ENCODE data around the gene MTUS2.

Gene MTUS2

GRCh38 chr13:29081697-29082440 is 261.7 kb downstream of the MTUS2 start:
- H3K4me3 ChIP-seq (ENCODE audit: low read length): no peak overlapping the region
- no peaks in the 10 kb centered on the region for H3K27me3 ChIP-seq (ENCODE audit: insufficient read depth, low read length)
- H2AFZ ChIP-seq (ENCODE audit: low read depth, low read length): no peak overlapping the region

GRCh38 chr13:29099781-29100406 is 279.8 kb downstream of the MTUS2 start:
- Histone ChIP-seq H3K9me3 (ENCODE audit: low read length) (no peaks in the 10 kb centered on the region), H3K4me1 (ENCODE audit: insufficient read depth, low read length) (no peaks in the 10 kb centered on the region), H3K36me3 (ENCODE audit: insufficient read depth, low read length) (no peaks in the 10 kb centered on the region), H3K27me3 (ENCODE audit: insufficient read depth, low read length) (no peaks in the 10 kb centered on the region), H2AFZ (ENCODE audit: low read depth, low read length) (no peak overlapping the region), H3K4me3 (ENCODE audit: low read length) (no peak overlapping the region)

More at GRCh38 chr13:29081697-29082440, 261.7 kb downstream of the MTUS2 start:
- no peaks in the 10 kb centered on the region for H3K9me3 ChIP-seq (ENCODE audit: low read length)
- H3K4me1 ChIP-seq (ENCODE audit: insufficient read depth, low read length): no peaks in the 10 kb centered on the region
- H3K36me3 ChIP-seq (ENCODE audit: insufficient read depth, low read length): no peaks in the 10 kb centered on the region

GRCh38 chr13:29100758-29101157 is 280.6 kb downstream of the MTUS2 start:
- H3K9me3 ChIP-seq (ENCODE audit: low read length): no peaks in the 10 kb centered on the region
- H3K4me1 ChIP-seq (ENCODE audit: insufficient read depth, low read length): no peaks in the 10 kb centered on the region
- H3K4me3 ChIP-seq (ENCODE audit: low read length): no peak overlapping the region
- H2AFZ ChIP-seq (ENCODE audit: low read depth, low read length): no peak overlapping the region
- H3K36me3 ChIP-seq (ENCODE audit: insufficient read depth, low read length): no peaks in the 10 kb centered on the region
- no peaks in the 10 kb centered on the region for H3K27me3 ChIP-seq (ENCODE audit: insufficient read depth, low read length)

GRCh38 chr13:29101409-29101808 is 281.3 kb downstream of the MTUS2 start:
- no peaks in the 10 kb centered on the region for H3K9me3 ChIP-seq (ENCODE audit: low read length)
- H3K4me3 ChIP-seq (ENCODE audit: low read length): no peak overlapping the region
- no peaks in the 10 kb centered on the region for H3K4me1 ChIP-seq (ENCODE audit: insufficient read depth, low read length)
- H3K27me3 ChIP-seq (ENCODE audit: insufficient read depth, low read length): no peaks in the 10 kb centered on the region
- no peaks in the 10 kb centered on the region for H3K36me3 ChIP-seq (ENCODE audit: insufficient read depth, low read length)
- H2AFZ ChIP-seq (ENCODE audit: low read depth, low read length): no peak overlapping the region

- H3K36me3 ChIP-seq (ENCODE audit: insufficient read depth, low read length): no peaks in the 10 kb centered on the region
- no peaks in the 10 kb centered on the region for H3K9me3 ChIP-seq (ENCODE audit: low read length)
- no peak overlapping the region for H3K4me3 ChIP-seq (ENCODE audit: low read length)
- H2AFZ ChIP-seq (ENCODE audit: low read depth, low read length): no peak overlapping the region
- no peaks in the 10 kb centered on the region for H3K4me1 ChIP-seq (ENCODE audit: insufficient read depth, low read length)
- H3K27me3 ChIP-seq (ENCODE audit: insufficient read depth, low read length): no peaks in the 10 kb centered on the region
These were observed 281.8 kb downstream of the MTUS2 start for GRCh38 chr13:29101905-29102304.

GRCh38 chr13:29103065-29103800 is 283.1 kb downstream of the MTUS2 start:
- no peaks in the 10 kb centered on the region for H3K4me1 ChIP-seq (ENCODE audit: insufficient read depth, low read length)
- no peaks in the 10 kb centered on the region for H3K9me3 ChIP-seq (ENCODE audit: low read length)
- H3K36me3 ChIP-seq (ENCODE audit: insufficient read depth, low read length): no peaks in the 10 kb centered on the region

GRCh38 chr13:29104461-29104860 is 284.3 kb downstream of the MTUS2 start:
- no peaks in the 10 kb centered on the region for H3K27me3 ChIP-seq (ENCODE audit: insufficient read depth, low read length)
- no peak overlapping the region for H3K4me3 ChIP-seq (ENCODE audit: low read length)
- no peaks in the 10 kb centered on the region for H3K4me1 ChIP-seq (ENCODE audit: insufficient read depth, low read length)
- H2AFZ ChIP-seq (ENCODE audit: low read depth, low read length): no peak overlapping the region
- H3K36me3 ChIP-seq (ENCODE audit: insufficient read depth, low read length): no peaks in the 10 kb centered on the region
- no peaks in the 10 kb centered on the region for H3K9me3 ChIP-seq (ENCODE audit: low read length)

More at GRCh38 chr13:29103065-29103800, 283.1 kb downstream of the MTUS2 start:
- Histone ChIP-seq H2AFZ (ENCODE audit: low read depth, low read length) (no peak overlapping the region), H3K4me3 (ENCODE audit: low read length) (no peak overlapping the region), H3K27me3 (ENCODE audit: insufficient read depth, low read length) (no peaks in the 10 kb centered on the region)

GRCh38 chr13:29105779-29106178 is 285.6 kb downstream of the MTUS2 start:
- H2AFZ ChIP-seq (ENCODE audit: low read depth, low read length): no peak overlapping the region
- H3K9me3 ChIP-seq (ENCODE audit: low read length): no peaks in the 10 kb centered on the region
- no peaks in the 10 kb centered on the region for H3K4me1 ChIP-seq (ENCODE audit: insufficient read depth, low read length)
- no peaks in the 10 kb centered on the region for H3K36me3 ChIP-seq (ENCODE audit: insufficient read depth, low read length)
- no peaks in the 10 kb centered on the region for H3K27me3 ChIP-seq (ENCODE audit: insufficient read depth, low read length)
- no peak overlapping the region for H3K4me3 ChIP-seq (ENCODE audit: low read length)

GRCh38 chr13:29106651-29107050 is 286.5 kb downstream of the MTUS2 start:
- Histone ChIP-seq H3K4me1 (ENCODE audit: insufficient read depth, low read length) (no peaks in the 10 kb centered on the region), H2AFZ (ENCODE audit: low read depth, low read length) (no peak overlapping the region), H3K36me3 (ENCODE audit: insufficient read depth, low read length) (no peaks in the 10 kb centered on the region), H3K27me3 (ENCODE audit: insufficient read depth, low read length) (no peaks in the 10 kb centered on the region), H3K4me3 (ENCODE audit: low read length) (no peak overlapping the region), H3K9me3 (ENCODE audit: low read length) (no peaks in the 10 kb centered on the region)

- Histone ChIP-seq H2AFZ (ENCODE audit: low read depth, low read length) (no peak overlapping the region), H3K9me3 (ENCODE audit: low read length) (no peaks in the 10 kb centered on the region), H3K27me3 (ENCODE audit: insufficient read depth, low read length) (no peaks in the 10 kb centered on the region), H3K36me3 (ENCODE audit: insufficient read depth, low read length) (no peaks in the 10 kb centered on the region), H3K4me3 (ENCODE audit: low read length) (no peak overlapping the region), H3K4me1 (ENCODE audit: insufficient read depth, low read length) (no peaks in the 10 kb centered on the region)
These were observed 288.1 kb downstream of the MTUS2 start for GRCh38 chr13:29108068-29108786.

- Histone ChIP-seq H3K36me3 (ENCODE audit: insufficient read depth, low read length) (no peaks in the 10 kb centered on the region), H3K4me1 (ENCODE audit: insufficient read depth, low read length) (no peaks in the 10 kb centered on the region), H3K27me3 (ENCODE audit: insufficient read depth, low read length) (no peaks in the 10 kb centered on the region), H3K9me3 (ENCODE audit: low read length) (no peaks in the 10 kb centered on the region), H3K4me3 (ENCODE audit: low read length) (no peak overlapping the region), H2AFZ (ENCODE audit: low read depth, low read length) (no peak overlapping the region)
These were observed 289.8 kb downstream of the MTUS2 start for GRCh38 chr13:29109987-29110386.

GRCh38 chr13:29111446-29111845 is 291.3 kb downstream of the MTUS2 start:
- no peak overlapping the region for H2AFZ ChIP-seq (ENCODE audit: low read depth, low read length)
- no peak overlapping the region for H3K4me3 ChIP-seq (ENCODE audit: low read length)
- H3K4me1 ChIP-seq (ENCODE audit: insufficient read depth, low read length): no peaks in the 10 kb centered on the region
- no peaks in the 10 kb centered on the region for H3K36me3 ChIP-seq (ENCODE audit: insufficient read depth, low read length)
- no peaks in the 10 kb centered on the region for H3K9me3 ChIP-seq (ENCODE audit: low read length)
- no peaks in the 10 kb centered on the region for H3K27me3 ChIP-seq (ENCODE audit: insufficient read depth, low read length)

- Histone ChIP-seq H3K4me1 (ENCODE audit: insufficient read depth, low read length) (no peaks in the 10 kb centered on the region), H2AFZ (ENCODE audit: low read depth, low read length) (no peak overlapping the region), H3K27me3 (ENCODE audit: insufficient read depth, low read length) (no peaks in the 10 kb centered on the region), H3K36me3 (ENCODE audit: insufficient read depth, low read length) (no peaks in the 10 kb centered on the region), H3K4me3 (ENCODE audit: low read length) (no peak overlapping the region), H3K9me3 (ENCODE audit: low read length) (no peaks in the 10 kb centered on the region)
These were observed 295.7 kb downstream of the MTUS2 start for GRCh38 chr13:29115842-29116241.

All from neuron (in vitro differentiated cells).